Measurements from ENCODE around the gene OLFM1.
"Not testable (repeated sequence)": the region's sequence is repeated elsewhere in the genome, so short reads cannot be mapped to it uniquely, and the experiment has no call there.

Gene OLFM1

GRCh38 chr9:135108831-135109510 is 21.5 kb downstream of the OLFM1 start:
- no peak for DNase-seq

GRCh38 chr9:135109650-135110049 is 22.2 kb downstream of the OLFM1 start:
- no peak for DNase-seq

DNA sequence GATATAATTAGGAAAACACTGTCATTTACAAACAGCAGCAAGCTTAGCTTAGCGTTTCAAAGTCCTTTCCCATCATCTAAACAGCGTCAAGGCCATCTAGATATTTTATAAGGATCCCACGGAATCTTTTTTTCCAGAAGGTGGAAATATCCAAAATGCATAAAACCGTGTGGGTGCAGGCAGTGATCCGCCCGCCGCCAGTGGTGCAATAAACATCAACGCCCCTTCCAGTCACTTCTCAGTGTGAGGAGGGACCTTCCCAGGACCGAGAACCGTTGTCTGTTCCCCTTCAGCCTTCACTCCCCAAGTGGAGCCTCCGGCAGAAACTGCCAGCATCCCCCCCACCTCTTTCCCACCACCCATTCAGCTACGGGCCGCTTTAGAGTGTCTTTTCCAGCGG is 22.9 kb downstream of the OLFM1 start:
- DNase-seq: no peak

DNA sequence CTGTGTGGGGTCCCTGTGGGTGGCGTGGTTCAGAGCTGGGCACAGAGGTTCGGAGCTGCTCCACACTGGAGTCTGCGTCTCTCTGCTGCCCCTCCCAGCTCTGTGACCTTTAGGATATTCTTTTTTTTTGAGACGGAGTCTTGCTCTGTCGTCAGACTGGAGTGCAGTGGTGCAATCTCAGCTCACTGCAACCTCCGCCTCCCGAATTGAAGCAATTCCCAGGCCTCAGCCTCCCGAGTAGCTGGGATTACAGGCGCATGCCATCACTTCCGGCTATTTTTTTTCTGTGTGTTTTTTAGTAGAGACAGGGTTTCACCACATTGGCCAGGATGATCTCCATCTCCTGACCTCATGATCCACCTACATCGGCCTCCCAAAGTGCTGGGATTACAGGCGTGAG is 24.1 kb downstream of the OLFM1 start:
- not testable (repeated sequence) for DNase-seq

DNA sequence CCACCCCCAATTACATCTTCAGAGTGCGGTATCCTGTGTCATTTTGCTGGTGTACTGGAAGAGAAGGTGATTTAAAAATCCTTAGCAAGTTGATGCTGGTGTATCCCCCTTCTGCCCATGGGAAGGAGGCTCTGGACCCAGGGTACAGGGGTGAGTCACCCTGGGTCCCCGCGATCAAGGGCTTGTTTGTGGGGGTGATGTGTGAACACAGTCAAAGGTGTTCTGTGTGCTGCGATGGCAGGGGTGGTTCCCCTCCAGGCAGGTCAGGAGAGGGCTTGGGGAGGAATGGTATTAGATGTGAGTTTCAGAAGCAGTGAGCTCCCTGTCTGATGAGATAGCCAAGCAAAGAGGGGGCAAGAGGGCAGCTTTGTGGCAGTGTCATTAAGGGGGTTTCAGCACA is 28.9 kb downstream of the OLFM1 start:
- DNase-seq: no peak

DNA sequence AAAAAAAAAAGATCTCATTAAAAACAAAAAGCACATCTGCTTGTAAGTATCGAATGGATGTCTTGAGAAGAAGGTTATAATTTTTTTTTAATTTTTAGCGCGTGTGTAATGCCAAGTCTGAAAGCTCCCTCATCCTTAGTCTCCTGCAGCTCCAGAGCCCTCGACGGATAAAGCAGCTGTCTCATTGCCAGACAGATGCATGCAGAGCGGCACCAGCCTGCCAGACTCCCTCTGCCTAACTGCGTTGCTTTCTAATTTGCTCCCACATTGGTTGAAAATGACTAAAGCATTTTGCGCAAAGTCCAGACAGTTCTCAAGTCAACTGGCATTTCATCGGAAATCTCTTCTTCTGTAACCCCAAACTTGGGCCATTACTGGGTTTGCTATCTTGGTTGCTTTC is 29.4 kb downstream of the OLFM1 start:
- no peak for DNase-seq

DNA sequence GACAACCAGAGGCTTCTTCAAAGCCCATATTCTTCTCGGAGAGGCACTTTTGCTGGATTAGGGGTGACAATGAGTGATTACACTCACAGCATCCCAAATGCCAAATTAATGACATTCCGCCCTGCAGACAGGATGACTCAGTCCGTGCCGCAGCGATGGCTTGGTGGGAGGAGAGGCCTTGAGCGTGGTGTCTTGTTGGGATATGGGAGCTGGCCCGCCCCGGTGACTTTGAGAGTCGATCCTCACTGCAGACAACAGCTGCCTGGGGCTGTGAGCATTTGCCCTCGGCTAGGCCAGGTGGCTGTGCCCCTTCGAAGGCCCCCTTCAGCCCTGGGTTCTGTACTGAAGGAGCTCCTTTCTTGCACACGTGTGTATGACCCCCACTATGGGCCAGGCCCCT is 29.8 kb downstream of the OLFM1 start:
- no peak for DNase-seq

DNA sequence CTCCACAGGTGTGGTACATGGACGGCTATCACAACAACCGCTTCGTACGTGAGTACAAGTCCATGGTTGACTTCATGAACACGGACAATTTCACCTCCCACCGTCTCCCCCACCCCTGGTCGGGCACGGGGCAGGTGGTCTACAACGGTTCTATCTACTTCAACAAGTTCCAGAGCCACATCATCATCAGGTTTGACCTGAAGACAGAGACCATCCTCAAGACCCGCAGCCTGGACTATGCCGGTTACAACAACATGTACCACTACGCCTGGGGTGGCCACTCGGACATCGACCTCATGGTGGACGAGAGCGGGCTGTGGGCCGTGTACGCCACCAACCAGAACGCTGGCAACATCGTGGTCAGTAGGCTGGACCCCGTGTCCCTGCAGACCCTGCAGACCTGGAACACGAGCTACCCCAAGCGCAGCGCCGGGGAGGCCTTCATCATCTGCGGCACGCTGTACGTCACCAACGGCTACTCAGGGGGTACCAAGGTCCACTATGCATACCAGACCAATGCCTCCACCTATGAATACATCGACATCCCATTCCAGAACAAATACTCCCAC is 32.1 kb downstream of the OLFM1 start:
- DNase-seq: no peak

DNA sequence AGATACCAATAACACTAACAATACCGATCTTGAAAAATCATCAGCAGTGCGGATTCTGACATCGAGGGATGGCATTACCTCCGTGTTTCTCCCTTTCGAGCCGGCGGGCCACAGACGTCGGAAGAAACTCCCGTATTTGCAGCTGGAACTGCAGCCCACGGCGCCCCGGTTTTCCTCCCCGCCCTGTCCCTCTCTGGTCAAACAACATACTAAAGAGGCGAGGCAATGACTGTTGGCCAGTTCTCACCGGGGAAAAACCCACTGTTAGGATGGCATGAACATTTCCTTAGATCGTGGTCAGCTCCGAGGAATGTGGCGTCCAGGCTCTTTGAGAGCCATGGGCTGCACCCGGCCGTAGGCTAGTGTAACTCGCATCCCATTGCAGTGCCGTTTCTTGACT is 32.8 kb downstream of the OLFM1 start:
- no peak for DNase-seq

GRCh38 chr9:135122316-135122715 is 34.8 kb downstream of the OLFM1 start:
- no peak for DNase-seq

DNA sequence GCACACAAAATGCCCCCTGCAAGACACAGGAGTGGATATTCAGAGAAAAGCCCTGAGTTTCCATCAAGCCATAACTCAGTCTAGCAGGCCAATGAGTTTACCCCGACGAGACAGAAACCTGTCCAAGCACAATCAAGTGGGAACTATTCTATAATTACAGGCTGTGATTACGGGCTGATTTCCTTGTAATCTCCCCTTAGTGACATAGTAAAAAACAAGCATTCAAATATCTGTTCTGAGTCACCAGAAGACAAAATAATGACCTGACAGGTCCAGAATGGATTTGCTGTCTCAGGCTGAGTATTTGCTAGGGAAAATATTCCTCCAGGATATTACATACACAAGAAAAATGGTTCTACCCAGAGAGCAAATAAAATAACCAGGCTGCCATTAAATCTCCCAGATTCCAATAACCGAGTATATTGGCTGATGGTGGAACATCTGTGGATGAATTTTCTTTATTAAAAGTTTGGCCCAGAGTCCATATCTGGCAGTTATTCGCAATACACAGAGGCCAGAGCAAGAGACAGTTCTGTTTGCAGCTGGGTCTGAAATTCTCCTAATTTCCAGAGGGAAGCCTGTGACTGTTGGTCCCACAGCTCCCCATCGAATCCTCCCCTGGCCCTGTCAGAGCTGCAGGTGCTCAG is 35.8 kb downstream of the OLFM1 start:
- no peak for DNase-seq

GRCh38 chr9:135123773-135124134 is 36.3 kb downstream of the OLFM1 start:
- DNase-seq: no peak

- DNase-seq: no peak
These were observed 39.2 kb downstream of the OLFM1 start for GRCh38 chr9:135126451-135127187.

DNA sequence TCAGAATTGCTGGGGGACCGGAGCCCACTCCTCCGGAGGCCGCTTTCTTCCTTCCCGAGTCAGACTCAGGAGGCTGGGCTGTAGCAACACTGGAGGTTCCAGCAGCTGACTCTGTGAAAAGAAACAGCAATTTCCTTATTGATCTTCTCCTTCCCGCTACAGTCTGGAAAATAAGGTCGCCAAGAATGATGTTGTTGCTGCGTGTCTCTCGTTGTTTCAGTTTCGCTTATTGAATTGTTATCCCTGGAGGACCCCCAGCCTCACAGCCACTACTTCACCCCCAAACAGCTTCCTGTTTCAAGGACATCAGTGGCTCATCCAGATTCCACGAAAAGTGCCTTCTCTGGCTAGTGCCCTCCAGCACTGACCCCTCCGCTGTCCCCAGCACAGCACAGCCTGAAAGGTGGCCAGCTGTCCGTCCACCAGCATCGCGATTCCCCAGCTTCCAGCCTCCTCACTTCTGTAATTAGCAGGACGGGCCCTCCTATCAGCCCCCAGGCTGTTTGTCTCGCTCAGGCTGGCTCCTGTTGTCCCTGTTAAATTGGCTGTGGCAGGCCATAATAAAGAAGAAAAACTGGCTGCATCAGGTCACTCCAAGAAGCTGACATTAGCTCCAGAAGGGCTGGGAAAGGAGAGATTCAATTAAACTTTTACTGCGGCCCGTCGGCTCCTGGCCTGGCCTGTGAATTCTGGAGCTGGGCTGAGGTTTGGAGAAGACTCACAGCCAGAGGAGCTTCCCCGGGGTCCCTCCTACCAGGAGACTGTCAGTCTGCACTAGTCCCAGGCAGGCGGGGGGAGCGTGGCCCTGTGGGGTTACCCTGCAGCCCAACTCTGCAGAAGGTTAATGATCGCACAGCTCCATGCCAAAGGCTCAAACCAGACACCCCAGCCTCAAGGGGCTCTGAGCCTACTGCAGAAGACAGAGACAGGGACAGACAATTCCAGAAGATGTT is 40.5 kb downstream of the OLFM1 start:
- no peak for DNase-seq

DNA sequence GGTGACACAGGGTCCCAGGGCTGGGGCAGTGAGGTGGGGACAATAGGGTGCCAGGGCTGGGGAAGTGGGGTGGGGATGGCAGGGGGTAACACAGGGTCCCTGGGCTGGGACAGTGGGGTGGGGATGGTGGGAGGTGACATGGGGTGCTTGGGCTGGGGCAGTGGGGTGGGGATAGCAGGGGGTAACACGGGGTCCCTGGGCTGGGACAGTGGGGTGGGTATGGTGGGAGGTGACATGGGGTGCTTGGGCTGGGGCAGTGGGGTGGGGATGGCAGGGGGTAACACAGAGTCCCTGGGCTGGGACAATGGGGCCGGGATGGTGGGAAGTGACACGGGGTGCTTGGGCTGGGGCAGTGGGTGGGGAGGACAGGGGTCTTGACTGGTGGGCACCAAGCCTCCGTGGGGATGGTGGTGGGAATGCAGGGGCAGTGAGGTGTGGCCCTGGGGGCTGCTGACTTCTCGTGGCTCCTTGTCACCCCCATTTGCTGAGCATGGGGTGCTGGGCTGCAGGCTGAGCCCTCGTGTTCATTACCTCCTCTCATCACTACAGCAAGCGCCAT is 41.7 kb downstream of the OLFM1 start:
- DNase-seq: no peak

DNA sequence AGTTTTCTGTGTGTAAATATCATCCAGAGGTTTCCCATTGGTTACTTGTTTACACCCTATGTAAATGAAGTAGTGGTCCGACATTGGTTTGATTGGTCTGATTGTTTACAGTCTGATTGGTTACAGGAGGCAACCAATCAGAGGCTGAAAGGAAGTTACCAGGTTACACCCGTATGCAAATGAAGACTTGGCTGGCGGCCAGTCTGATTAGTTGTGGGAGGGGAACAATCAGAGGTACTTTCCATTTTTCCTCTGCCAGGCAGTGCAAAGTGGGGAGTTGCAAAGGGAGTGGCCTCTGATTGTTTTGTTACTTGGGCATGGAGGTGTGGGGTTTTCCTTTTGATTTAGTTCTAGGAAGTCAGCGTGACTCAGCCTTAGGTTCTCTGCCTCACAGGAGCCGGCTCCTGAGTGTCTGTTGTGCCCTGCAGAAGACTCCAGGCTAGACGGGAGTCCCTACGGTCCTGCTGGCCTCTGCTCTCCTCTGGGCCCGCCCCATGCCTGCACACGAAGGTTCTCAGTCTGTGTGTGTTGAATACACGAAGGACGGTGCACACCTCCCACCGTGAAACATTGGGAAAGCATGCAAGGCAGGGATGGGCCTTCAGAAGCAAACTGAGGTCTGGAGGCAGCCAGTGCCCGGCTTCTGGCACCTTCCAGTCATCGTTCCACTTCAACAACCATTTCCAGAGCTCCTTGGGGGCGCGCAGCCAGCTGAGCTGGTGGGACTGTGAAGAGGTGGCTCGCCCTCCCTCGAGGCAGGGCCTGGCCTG is 42.9 kb downstream of the OLFM1 start:
- DNase-seq: no peak

DNA sequence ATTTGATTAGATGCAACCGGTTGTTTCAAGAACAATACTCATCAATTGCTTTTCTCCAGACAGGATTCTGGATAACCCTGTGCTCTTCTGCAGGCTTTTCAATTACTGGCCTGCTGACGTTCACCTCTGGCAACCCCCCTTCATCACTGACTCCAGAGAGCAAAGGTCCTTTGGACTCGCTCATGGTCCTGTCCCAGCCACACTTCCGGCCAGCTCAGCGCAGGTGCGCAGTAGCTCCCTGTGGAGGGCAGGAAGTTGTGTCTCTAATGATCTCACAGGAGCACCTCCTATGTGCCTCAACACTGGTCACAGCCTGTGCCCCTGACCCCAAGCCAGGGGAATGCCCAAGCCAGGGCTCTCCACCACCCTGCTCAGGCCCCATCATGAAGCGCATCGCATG is 44.0 kb downstream of the OLFM1 start:
- DNase-seq: no peak

DNA sequence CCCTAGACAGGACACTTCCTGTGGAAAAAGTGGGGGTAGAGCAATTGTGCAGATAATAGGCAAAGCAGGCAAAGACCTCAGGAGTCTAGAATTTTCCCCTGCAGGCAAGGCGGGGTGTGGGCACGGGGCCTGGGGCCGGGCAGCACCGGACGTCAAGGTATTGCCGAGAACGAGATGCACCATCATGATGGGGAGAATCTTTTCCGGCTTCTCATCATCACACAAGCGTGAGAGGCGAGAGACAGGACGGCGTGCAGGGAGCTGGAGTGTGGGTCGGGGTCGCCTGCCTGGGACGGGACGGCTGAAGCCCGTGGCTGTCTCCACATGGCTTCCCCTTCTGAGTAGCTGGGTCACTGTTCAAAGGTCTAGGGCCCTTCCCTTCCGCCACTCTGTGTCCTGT is 44.5 kb downstream of the OLFM1 start:
- DNase-seq: no peak

DNA sequence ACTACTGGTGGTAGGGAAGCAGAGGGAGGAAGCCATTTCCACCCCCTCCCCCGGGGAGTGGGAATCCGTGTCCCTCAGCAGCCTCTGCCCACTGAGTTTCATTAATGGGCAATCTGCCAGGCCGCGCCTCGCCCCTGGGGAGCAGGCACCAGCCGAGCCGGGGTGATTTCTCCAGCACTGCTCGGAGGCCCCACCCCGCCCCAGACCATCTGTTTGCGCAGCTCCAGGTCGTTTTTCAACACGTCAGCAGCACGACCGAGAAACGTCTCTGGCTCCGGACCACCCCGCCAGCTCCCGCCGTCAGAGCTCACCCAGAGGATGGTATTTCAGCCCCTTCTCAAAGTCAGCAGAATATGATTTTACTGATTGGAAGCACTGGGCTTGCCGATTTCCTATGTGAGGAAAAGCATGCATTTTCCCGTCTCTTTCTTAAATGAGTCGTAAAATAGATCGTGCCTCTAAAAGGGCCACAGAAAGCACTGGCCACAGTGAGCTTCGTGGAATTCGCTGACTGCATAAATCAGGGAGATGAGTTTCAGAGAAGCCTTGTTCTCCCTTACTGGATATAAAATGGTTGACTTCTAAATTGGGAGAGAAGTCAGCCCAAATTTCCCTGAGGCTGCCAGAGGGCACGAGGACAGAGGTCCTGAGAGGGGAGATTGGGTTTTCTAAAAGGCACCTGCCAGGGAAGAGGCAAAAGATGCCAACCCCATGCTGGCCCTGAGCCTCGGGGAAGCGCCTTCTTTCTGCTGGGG is 47.0 kb downstream of the OLFM1 start:
- no peak for DNase-seq

DNA sequence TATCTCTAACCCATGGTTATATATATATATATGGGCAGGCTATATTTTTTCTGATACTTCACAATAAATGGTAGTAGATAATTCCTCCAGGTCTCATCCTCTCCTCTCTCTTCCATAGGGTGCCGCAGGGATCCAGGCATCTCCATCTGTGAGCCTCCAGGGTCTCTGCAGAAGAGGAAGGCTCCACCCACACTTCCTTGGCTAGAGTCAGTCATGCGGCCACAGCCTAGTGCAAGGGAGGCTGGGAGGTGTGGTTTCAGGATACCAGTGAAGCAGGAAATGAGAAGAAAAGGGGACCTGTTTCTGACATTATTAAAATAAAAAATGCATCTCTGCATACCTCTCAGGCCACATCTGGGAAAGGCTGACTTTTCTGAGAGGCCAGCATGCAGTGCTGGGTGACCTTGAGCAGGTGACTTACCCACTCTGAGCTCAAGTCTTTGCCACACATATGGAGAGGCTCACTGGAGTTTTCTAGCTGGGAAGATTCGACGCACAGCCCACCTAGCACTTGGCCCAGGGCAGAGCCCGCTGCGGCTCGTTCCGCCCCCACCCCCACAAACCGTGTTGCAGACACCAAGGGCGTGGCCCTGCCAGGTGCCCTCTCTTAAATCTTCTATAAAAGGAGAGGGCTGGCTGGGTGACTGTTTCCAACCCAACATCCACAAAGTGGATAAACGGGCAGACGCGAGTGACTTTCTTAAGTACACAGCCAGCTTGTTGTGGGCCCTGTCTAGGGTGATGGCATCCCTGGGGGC is 47.9 kb downstream of the OLFM1 start:
- no peak for DNase-seq
